A549 (cell line): ENCODE results near the gene MTG2.

Experiments used
- HOXB5 ChIP-seq: fragments of 250-450 bp; sonication (Bioruptor Pico); IDR thresholded peaks from 2 replicates; pipeline ENCODE4 v1.5.0; 2020; ENCODE audit warnings: mild to moderate bottlenecking, moderate library complexity
- POLR2A ChIP-seq: IDR thresholded peaks from 2 replicates; pipeline ENCODE4 v1.6.1; 2012; ENCODE audit warnings: mild to moderate bottlenecking, low read length
- TP53 ChIP-seq: fragments of 250-450 bp; sonication (Bioruptor Pico); IDR thresholded peaks from 2 replicates; pipeline ENCODE4 v1.5.0; 2021; ENCODE audit warnings: mild to moderate bottlenecking, moderate library complexity
- TF ChIP-seq, protein P1 (sequence below): fragments of >200 bp; sonication (Bioruptor Twin); formaldehyde crosslinking; IDR thresholded peaks from 3 replicates; pipeline ENCODE4 v1.5.1; 2016

DNA sequence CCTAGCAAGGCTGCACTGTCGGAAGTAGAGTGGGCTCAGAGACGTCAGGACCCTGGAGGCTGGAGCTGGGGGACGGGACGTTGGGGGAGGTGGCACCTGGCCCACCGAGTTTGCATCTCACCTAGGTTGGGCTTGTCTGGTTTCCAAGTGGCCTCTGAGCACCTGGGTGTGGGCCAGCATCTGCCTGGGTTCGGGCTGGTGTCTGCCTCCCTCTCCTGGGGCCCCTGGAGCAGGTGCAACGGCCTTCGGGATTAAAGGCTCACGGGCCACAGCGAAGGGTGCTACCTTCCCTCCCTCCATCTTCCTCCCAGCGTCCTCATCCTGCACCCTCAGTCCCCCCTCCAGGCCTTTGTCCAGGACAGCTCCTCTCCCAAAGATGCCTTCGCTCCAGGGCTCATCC, 31.2 kb downstream of the MTG2 start:
- TF ChIP-seq, protein P1, sequence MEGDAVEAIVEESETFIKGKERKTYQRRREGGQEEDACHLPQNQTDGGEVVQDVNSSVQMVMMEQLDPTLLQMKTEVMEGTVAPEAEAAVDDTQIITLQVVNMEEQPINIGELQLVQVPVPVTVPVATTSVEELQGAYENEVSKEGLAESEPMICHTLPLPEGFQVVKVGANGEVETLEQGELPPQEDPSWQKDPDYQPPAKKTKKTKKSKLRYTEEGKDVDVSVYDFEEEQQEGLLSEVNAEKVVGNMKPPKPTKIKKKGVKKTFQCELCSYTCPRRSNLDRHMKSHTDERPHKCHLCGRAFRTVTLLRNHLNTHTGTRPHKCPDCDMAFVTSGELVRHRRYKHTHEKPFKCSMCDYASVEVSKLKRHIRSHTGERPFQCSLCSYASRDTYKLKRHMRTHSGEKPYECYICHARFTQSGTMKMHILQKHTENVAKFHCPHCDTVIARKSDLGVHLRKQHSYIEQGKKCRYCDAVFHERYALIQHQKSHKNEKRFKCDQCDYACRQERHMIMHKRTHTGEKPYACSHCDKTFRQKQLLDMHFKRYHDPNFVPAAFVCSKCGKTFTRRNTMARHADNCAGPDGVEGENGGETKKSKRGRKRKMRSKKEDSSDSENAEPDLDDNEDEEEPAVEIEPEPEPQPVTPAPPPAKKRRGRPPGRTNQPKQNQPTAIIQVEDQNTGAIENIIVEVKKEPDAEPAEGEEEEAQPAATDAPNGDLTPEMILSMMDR, result no peak
- no peak for TF ChIP-seq TP53
- TF ChIP-seq POLR2A, result no peak
- TF ChIP-seq HOXB5 (CRISPR knock-in tag), result no peak
